Mucosa of descending colon (tissue), 3 donors: ENCODE data around the gene EIF2B2. TPM values are rescaled to one million over a fixed set of nuclear protein-coding genes. Genes with fewer than 3 reads are reported as not detected.

ENCODE experiments used
- ATAC-seq: fragments of 200-7000 bp; cut with Tn5 transposase; one replicate; pipeline ENCODE4 v1.9.1; 2020; ENCODE audit warnings: mild to moderate bottlenecking, moderate library complexity
- DNase-seq, 3 donors: peaks; one replicate each; pipeline ENCODE4 v3.0.0-alpha.2; 2020
- H3K36me3 ChIP-seq: fragments of 200-600 bp; one replicate; pipeline ENCODE4 v1.8.0; 2021; ENCODE audit warnings: low read depth, mild to moderate bottlenecking
- H3K4me1 ChIP-seq: fragments of 200-600 bp; one replicate; pipeline ENCODE4 v1.8.0; 2021; ENCODE audit warnings: low read depth, mild to moderate bottlenecking
- H3K4me3 ChIP-seq: fragments of 200-600 bp; one replicate; pipeline ENCODE4 v1.8.0; 2021; ENCODE audit warnings: mild to moderate bottlenecking
- H3K9me3 ChIP-seq: fragments of 200-600 bp; one replicate; pipeline ENCODE4 v1.8.0; 2021; ENCODE audit warnings: mild to moderate bottlenecking
- CTCF ChIP-seq: fragments of 200-600 bp; IDR thresholded peaks from one replicate; pipeline ENCODE4 v1.8.0; 2022; ENCODE audit warnings: antibody characterized with exemption, mild to moderate bottlenecking
- intact Hi-C, 2 donors: fragments of 100-400 bp; cut with DNase I in 1 of 2; cut with micrococcal nuclease in 1 of 2; formaldehyde crosslinking; loops; one replicate each; pipeline versions ENCODE4 v1.11.0 to v1.11.1; 2022; cut with DNase I, micrococcal nuclease
- total RNA-seq, 3 donors: library from RNA; stranded (reverse); fragmentation: NEBNext Ultra II Directional in 2 of 3; extraction: Animal tissue kit (Norgen Biotek cat#: 25700) in 2 of 3; gene quantifications; one replicate each; pipeline versions ENCODE4 v1.2.1 to v1.2.4, GENCODE V29; 2021 to 2023
- donor health status: DM: no; HTN: no; CAD: no; lungs with moderate emphysema.
- donor health status: DM: no; HTN: no; CAD: no.
- donor health status: DM: no; HTN: yes; CAD: no.

EIF2B2 gene
- total RNA-seq, 3 donors from 2014 or later, result 40.6 to 50.9 (median 46.3) TPM

DNA sequence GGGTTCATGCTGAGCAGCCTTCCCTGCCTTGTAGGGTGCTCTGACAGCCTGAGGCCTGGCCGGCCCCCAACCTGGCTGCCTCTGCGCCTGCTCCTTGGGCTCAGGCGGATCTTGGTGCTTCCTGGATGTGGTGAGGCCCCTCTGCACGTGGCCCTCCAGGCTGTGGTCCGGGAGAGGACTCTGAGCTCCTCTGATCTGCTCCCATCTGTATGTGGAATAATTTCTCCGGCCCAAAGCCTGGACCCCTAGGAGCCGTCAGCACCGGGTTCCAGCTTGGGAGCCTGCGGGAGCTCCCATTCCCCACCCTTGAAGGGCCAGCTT, 21.3 kb upstream of the EIF2B2 start:
- intact Hi-C loops, result no loop called here
- H3K9me3 ChIP-seq, result no peaks in the 10 kb centered on the region
- no peak overlapping the region for H3K4me3 ChIP-seq
- no peaks in the 10 kb centered on the region for H3K36me3 ChIP-seq
- no peaks in the 10 kb centered on the region for H3K4me1 ChIP-seq
- no peak for TF ChIP-seq CTCF
- DNase-seq (no peak), ATAC-seq (no peak)

GRCh38 chr14:74981833-74982232, 20.9 kb upstream of the EIF2B2 start:
- ATAC-seq, result no peak
- no peak for DNase-seq
- intact Hi-C loops, result no loop called here
- Histone ChIP-seq H3K36me3 (no peaks in the 10 kb centered on the region), H3K4me3 (no peak overlapping the region), H3K4me1 (no peaks in the 10 kb centered on the region), H3K9me3 (no peaks in the 10 kb centered on the region)
- TF ChIP-seq CTCF, result no peak

- Histone ChIP-seq H3K36me3 (no peaks in the 10 kb centered on the region), H3K9me3 (no peaks in the 10 kb centered on the region), H3K4me3 (no peak overlapping the region), H3K4me1 (no peaks in the 10 kb centered on the region)
- no peak for TF ChIP-seq CTCF
- ATAC-seq (no peak), DNase-seq (no peak)
- intact Hi-C loops, result no loop called here
Measured at GRCh38 chr14:74982661-74983060, 20.1 kb upstream of the EIF2B2 start.

DNA sequence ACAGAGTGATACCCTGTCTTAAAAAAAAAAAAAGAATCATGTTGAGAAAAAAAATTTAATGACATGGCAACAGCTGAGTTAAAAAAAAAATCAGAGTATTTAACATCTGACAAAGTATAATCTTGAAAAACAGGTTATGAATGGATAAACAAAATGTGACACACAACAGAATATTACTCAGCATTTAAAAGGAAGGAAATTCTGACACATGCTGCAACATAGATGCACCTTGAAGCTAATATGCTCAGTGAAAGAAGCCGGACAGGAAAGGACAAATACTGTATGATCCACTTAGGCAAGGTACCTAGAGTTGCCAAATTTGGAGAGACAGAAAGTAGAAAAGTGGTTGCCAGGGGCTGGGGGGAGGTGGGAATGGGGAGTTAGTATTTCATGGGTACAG, 19.4 kb upstream of the EIF2B2 start:
- intact Hi-C loops, result no loop called here
- no peak for ATAC-seq
- no peaks in the 10 kb centered on the region for H3K36me3 ChIP-seq

DNA sequence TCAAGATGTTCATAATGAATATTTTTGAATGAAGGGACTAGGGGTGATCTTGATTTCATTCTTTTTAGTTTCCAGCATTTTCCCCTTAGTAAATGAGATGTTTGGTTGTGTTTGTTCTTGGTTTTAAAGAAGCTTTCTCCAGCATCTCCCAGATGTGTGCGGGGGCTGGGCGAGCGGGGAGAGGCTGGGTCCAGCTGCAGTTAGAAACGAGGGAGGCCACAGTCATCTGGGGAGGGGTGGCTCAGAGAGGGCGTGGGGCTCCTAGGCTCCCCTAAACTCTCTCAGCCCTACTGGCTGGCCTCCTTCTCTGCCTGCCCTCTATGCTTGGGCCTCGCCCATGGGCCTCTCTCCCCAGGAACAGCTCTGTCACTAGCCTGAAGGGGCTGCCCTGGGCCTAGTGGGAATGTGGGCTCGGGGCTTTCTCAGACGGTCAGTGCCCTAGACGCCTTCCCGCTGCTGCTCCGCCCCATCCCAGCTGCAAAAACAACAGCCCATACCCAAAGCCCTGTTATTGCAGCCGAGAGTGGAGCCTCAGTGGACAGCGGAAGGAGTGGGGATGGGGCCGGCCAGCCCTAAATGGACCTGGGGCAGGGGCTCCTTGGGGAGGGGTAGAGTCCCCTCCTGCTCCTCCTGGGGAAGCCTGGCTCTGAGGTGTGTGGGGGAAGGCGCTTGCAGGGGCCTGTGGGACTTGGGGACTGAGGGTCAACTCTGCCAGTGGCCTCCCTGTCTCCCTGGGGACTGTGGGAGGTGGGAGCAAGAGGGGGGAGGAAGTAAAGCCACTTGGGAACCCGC, 18.3 kb upstream of the EIF2B2 start:
- Histone ChIP-seq H3K9me3 (no peaks in the 10 kb centered on the region), H3K4me1 (no peaks in the 10 kb centered on the region), H3K4me3 (no peak overlapping the region), H3K36me3 (no peaks in the 10 kb centered on the region)
- TF ChIP-seq CTCF, result no peak
- no peak for ATAC-seq
- intact Hi-C loops, result no loop called here
- no peak for DNase-seq

More for the DNA sequence above, 19.4 kb upstream of the EIF2B2 start:
- H3K9me3 ChIP-seq, result no peaks in the 10 kb centered on the region
- H3K4me3 ChIP-seq, result no peak overlapping the region
- TF ChIP-seq CTCF, result no peak
- DNase-seq, result no peak
- H3K4me1 ChIP-seq, result no peaks in the 10 kb centered on the region

GRCh38 chr14:74985028-74985310, 17.8 kb upstream of the EIF2B2 start:
- no peaks in the 10 kb centered on the region for H3K9me3 ChIP-seq
- no peaks in the 10 kb centered on the region for H3K4me1 ChIP-seq
- no peak overlapping the region for H3K4me3 ChIP-seq
- TF ChIP-seq CTCF, result no peak
- ATAC-seq, result no peak
- intact Hi-C loops, result no loop called here
- no peak for DNase-seq
- H3K36me3 ChIP-seq, result no peaks in the 10 kb centered on the region
